Measurements from ENCODE around the gene LRP8.

Gene LRP8

DNA sequence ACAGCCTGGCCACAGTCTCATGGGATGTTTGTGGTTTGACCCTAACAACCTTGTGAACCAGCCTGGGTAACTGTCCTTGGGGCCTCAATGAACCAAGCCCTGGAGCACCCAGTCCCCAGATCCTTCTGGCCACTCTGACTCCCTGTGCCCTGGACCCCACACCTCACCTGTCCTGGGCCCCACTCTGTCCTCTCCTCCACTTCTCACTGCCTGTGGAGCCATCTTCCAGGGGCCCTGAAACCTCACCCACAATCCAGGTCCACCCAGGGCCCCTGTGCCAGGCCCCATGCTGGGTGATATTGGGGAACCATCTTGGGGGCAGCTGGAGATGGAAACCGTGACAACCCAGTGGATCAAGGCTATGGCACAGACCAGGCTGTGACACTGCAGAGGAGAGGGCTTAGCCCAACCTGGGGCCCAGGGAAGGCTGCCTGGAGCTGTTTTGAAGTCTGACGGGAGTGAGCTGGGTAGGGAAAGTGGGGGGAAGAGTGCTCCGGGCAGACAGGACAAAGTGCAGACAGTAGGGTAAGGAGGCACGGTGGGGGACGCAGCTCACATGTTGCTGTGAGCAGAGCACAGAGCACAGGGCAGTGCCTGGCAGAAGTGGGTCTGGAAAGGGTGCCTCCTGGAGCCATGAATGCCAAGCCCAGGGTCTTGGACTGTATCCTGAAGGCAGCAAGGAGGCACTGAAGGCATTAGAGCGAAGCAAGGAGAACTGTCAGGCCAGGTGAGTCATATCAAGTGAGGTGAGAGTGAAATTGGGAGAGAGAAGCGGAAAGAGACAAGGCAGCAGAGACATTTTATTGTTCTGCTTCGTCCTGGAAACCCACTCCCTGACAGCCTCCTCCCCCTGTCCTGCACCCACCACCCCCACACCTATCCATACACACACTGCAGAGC lies 12.1 kb upstream of the LRP8 start:
- no peak for DNase-seq

DNA sequence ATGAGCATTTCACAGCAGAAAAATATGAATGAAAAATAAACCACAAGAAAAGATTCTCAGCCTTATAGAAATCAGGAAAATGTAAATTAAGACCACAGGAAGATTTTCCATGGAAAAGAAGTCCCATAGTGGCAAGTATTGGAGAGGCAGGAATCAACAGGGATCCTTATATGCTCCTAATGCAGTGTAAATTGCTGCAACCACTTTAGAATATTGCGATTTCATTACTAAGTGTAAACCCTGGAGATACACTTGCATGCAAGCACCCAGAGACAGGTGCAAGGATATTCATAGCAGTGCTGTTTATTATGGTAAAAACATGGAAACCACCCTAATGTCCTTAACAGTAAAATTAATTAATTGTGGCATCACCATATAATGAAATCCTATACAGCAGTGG lies 10.6 kb upstream of the LRP8 start:
- no peak for DNase-seq

- DNase-seq = no peak
Observed at GRCh38 chr1:53337499-53337898, 9.6 kb upstream of the LRP8 start.

- DNase-seq = no peak
Observed at GRCh38 chr1:53336146-53336545, 8.3 kb upstream of the LRP8 start.

DNA sequence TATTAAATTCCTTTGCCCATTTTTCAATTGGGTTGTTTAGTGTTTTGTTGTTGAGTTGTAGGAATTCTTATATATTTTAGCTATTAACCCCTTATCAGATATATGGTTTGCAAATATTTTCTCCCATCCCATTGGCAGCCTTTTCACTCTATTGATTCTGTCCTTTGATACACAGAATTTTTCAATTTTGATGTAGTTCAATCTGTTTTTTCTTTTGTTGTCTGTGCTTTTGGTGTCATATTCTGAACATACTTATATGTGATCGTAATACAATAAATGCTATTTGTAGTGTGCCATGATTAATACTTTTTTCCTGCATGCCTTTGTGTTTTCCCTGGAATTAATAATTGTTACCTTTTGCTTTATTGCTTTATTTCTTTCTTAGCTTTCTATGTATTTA lies 7.8 kb upstream of the LRP8 start:
- DNase-seq = no peak

DNA sequence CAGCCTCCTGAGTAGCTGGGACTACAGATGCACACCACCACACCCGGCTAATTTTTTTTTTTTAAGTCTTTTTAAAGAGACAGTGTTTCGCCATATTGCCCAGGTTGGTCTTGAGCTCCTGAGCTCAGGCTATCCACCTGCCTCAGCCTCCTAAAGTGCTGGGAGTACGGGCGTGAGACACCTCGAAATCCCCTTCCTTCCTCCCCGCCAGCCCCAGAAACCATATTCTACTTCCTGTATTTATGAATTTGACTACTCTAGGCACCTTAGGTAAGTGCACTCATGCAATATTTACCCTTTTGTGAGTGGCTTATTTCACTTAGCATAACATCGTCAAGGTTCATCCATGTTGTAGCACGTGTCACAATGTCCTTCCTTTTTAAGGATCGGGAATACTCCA lies 6.9 kb upstream of the LRP8 start:
- peak; percentile 42 for DNase-seq

DNA sequence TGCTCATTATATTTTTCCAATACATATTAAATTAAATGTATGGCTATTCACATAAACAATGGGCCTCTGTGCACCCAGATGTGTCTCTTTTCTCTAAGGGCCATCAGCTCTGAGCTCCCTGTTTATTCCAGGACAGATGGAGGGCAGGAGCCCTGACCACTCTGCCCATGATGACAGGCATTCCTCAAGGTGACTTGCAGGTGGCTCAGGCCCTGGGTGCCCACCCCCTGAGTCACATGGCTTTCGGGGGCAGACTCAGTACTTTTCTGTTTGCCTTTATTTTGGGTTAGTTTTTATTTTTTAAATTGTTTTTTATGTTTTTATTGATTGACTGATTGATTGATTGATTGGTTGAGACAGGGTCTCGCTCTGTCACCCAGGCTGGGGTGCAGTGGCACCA lies 6.4 kb upstream of the LRP8 start:
- no peak for DNase-seq

DNA sequence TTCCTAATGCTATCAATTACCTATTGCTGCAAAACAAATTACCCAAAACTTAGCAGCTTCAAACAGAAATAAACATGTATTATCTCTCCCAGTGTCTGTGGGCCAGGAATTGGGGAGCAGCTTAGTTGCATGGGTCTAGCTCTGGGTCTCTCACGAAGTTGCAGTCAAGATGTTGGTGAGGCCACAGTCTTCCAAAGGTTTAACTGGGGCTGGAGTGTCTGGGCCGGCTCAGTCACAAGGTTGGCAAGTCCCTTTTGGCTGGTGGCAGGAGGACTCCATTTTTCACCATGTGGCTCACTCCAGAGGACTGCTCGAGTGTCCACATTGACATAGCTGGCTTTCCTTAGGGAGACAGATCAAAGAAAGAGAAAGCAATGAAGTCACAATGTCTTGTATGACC lies 5.0 kb upstream of the LRP8 start:
- DNase-seq = no peak

- no peak for DNase-seq
Observed at GRCh38 chr1:53332186-53332564, 4.3 kb upstream of the LRP8 start.

- no peak for DNase-seq
Observed at GRCh38 chr1:53331446-53332185, 3.7 kb upstream of the LRP8 start.

DNA sequence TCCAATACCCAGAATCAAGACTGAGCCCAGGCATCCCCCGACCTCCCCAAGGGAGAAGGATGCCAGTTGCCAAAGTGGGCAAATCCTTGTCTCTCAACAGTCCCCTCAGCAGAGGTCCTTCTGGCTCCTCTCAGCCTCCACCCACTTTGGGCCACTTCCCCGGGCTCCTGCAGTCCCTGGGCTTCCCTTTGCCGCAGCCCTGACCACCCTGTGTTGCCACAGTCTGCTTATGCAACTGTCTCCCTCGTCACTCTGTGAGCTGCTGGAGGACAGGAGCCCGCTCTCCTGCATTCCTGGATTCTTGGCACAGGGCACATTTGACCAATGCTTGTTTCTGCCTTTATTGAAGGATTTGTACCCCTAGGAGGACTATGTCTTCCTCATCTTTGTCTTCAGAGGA lies 2.9 kb upstream of the LRP8 start:
- DNase-seq = no peak

- DNase-seq = no peak
Observed at GRCh38 chr1:53328541-53329499, 950 bp upstream of the LRP8 start.

DNA sequence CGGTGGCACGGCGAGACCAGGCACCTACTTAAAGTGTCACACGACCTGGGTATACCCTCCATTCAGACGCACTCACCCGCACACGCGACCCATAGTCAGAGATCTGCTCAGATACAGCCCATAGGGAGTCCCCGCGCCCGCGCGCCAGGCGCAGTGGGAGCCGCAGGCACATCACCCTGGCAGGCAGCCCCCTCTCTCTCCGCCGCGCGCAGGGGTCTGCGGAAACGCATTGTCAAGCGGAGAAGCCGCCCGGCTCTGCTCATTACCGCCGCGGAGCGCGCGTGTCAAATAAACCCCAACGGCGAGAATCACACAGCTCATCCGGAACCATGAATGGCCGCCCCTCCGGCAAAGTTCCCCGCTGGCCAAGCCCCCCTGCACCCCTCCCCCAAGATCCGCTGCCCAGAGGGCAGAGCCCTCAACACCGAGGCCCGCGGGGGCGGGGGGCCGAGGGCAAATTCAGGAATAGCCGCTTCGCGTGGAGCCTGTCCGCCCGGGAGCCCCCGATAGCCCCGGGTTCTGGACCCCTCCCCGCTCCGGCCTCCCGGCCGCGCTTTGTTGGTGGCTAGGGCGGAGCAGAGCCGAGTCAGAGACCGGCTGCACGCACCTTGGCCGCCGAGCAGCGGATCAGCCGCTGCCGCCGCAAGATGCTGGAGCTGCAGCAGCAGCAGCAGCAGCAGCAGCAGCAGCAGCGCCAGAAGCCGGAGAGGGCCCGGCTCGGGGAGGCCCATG lies 522 bp downstream of the LRP8 start:
- DNase-seq = peak; percentile 31

- DNase-seq = no peak
Observed at GRCh38 chr1:53326598-53327181, 1.2 kb downstream of the LRP8 start.

GRCh38 chr1:53326088-53326597 lies 1.7 kb downstream of the LRP8 start:
- DNase-seq = peak; percentile 88

- DNase-seq = peak; percentile 12
Observed at GRCh38 chr1:53325326-53326087, 2.4 kb downstream of the LRP8 start.

GRCh38 chr1:53324728-53325297 lies 3.1 kb downstream of the LRP8 start:
- DNase-seq = no peak

DNA sequence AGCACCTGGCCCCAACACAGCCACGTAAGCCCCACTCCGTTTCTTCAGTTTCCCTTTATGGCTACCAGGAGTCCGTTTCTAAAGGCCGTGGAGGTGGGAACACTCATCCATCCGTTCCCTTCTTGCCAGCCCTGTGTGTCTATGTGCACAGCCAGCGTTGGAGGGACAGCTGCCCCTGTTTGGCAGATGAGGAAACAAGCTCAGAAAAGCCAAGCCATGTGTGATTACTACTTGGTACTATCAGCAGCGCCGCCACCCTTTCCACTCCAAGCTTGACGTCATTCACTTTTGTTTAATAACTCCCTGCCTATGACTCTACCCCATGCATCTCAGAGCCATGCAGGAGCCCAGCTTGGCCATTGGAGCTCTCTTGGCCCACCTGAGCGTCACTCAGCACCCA lies 3.5 kb downstream of the LRP8 start:
- DNase-seq = no peak

DNA sequence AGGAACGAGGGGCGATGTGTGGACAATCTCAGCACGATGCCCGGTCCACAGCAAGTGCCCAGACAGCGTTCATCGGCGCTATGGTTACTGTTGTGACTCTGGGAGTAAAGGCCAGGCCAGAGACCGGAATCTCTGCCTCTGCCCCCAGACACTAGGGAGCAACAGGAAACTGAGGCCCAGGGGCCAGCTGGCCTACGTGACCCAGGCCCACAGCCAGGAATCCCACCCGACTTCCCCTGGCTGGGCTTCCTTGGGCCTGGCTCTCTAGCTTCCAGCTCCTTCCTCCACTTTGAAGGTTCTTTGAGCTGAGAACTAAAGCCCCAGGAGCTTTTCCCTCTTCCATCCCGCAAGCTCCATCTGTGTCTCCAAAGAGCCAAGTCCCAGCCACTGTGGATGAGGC lies 4.6 kb downstream of the LRP8 start:
- DNase-seq = no peak

GRCh38 chr1:53321776-53322602 lies 5.9 kb downstream of the LRP8 start:
- no peak for DNase-seq
